GM18502 (cell line): ENCODE data around the gene FBXW5.

ENCODE experiments used
- ATAC-seq: cut with Tn5 transposase; IDR thresholded peaks from one replicate; pipeline ENCODE4 v1.9.1; 2021; ENCODE audit warnings: mild to moderate bottlenecking; ENCODE audit not compliant: unreplicated experiment, poor library complexity

FBXW5 gene

GRCh38 chr9:136978073-136978864, 33.7 kb upstream of the FBXW5 start:
- ATAC-seq = no peak

GRCh38 chr9:136977649-136978072, 33.1 kb upstream of the FBXW5 start:
- no peak for ATAC-seq

- ATAC-seq = no peak
Measured at GRCh38 chr9:136977223-136977622, 32.7 kb upstream of the FBXW5 start, which contains the start of gene PTGDS. Gene PTGDS (plus strand): TSS chr9:136977504. CDS start chr9:136977579, 75 bp downstream.

GRCh38 chr9:136975644-136976043, 31.1 kb upstream of the FBXW5 start:
- ATAC-seq = no peak

GRCh38 chr9:136974817-136975535, 30.4 kb upstream of the FBXW5 start:
- no peak for ATAC-seq

GRCh38 chr9:136973618-136974617, 29.4 kb upstream of the FBXW5 start:
- no peak for ATAC-seq

GRCh38 chr9:136972743-136973142, 28.2 kb upstream of the FBXW5 start:
- no peak for ATAC-seq

GRCh38 chr9:136972335-136972734, 27.8 kb upstream of the FBXW5 start:
- ATAC-seq = no peak

GRCh38 chr9:136971746-136972145, 27.2 kb upstream of the FBXW5 start:
- no peak for ATAC-seq

- ATAC-seq = no peak
Measured at GRCh38 chr9:136970361-136970760, 25.8 kb upstream of the FBXW5 start.

- no peak for ATAC-seq
Measured at GRCh38 chr9:136969774-136970173, 25.2 kb upstream of the FBXW5 start.

- no peak for ATAC-seq
Measured at GRCh38 chr9:136969150-136969549, 24.6 kb upstream of the FBXW5 start.

GRCh38 chr9:136968333-136969127, 24.0 kb upstream of the FBXW5 start:
- no peak for ATAC-seq

- ATAC-seq = no peak
Measured at GRCh38 chr9:136965771-136966484, 21.4 kb upstream of the FBXW5 start.

GRCh38 chr9:136964833-136965422, 20.4 kb upstream of the FBXW5 start:
- ATAC-seq = no peak

GRCh38 chr9:136964171-136964689, 19.7 kb upstream of the FBXW5 start:
- ATAC-seq = no peak

- ATAC-seq = no peak
Measured at GRCh38 chr9:136963751-136964150, 19.2 kb upstream of the FBXW5 start.

GRCh38 chr9:136963341-136963740, 18.8 kb upstream of the FBXW5 start:
- ATAC-seq = no peak
